ENCODE measurements around the gene GJD2. TPM values are rescaled to one million over a fixed set of nuclear protein-coding genes. Genes with fewer than 3 reads are reported as not detected.

Gene GJD2
- total and polyA plus RNA-seq, 2 donors (not counting 1 experiment from before 2014, with no cell fraction given) = not detected

- ATAC-seq (ENCODE audit: low read depth) (no peak), DNase-seq (no peak)
- no peak for TF ChIP-seq CTCF (IDR thresholded peaks at IDR 0.05)
- TF ChIP-seq EZH2 (IDR thresholded peaks at IDR 0.05; ENCODE audit: borderline replicate concordance, insufficient read depth, low read depth, low read length, poor library complexity, severe bottlenecking) = no peak
- no peak overlapping the region for H3K4me2 ChIP-seq (replicated peaks; ENCODE audit: low read depth, low read length, poor library complexity, severe bottlenecking)
- ChIA-PET POLR2A (no interaction called here), CTCF (no interaction called here)
- H3K9ac ChIP-seq (ENCODE audit: low read length) = no peak overlapping the region
- H3K4me3 Mint-ChIP-seq = no peak overlapping the region
- WGBS (ENCODE audit: insufficient coverage) = 85% methylated on average over 4 of the region's 7 CpGs
- no peaks in the 10 kb centered on the region for H4K20me1 ChIP-seq (ENCODE audit: control insufficient read depth, insufficient read depth, low read length, poor library complexity, severe bottlenecking)
- no peak overlapping the region for H3K4me3 ChIP-seq (ENCODE audit: control extremely low read depth in 1 of 5, extremely low read depth in 1 of 5, insufficient read depth in 1 of 5, low read depth in 2 of 5, low read length in 4 of 5)
- H3K4me1 ChIP-seq (ENCODE audit: control insufficient read depth in 2 of 2, insufficient read depth in 2 of 2, low read length in 2 of 2) = no peaks in the 10 kb centered on the region
- intact Hi-C loops (cut with micrococcal nuclease) = no loop called here
- H3K27ac ChIP-seq (ENCODE audit: low read length in 2 of 2) = no peak overlapping the region
- peaks cover 0 to 1% (median 0%) of the 10 kb centered on the region in 3 donors for H3K9me3 ChIP-seq (ENCODE audit: control extremely low read depth in 1 of 3, control insufficient read depth in 2 of 3, insufficient read depth in 1 of 3, low read length in 2 of 3)
- no peaks in the 10 kb centered on the region for H3K36me3 ChIP-seq (replicated peaks in 1 of 2; ENCODE audit: control extremely low read depth in 1 of 2, control insufficient read depth in 1 of 2, extremely low read depth in 1 of 2, insufficient read depth in 2 of 2, low read length in 1 of 2)
- no peaks in the 10 kb centered on the region for H3K79me2 ChIP-seq (ENCODE audit: control insufficient read depth, insufficient read depth, low read length)
- H3K4me1 Mint-ChIP-seq = no peaks in the 10 kb centered on the region
- peaks cover 62% of the 10 kb centered on the region for H3K27me3 Mint-ChIP-seq
- H3K9me3 Mint-ChIP-seq (ENCODE audit: insufficient read depth) = no peaks in the 10 kb centered on the region
- H3K27me3 ChIP-seq (replicated peaks in 1 of 4; ENCODE audit: control extremely low read depth in 1 of 4, control insufficient read depth in 3 of 4, insufficient read depth in 4 of 4, low read length in 3 of 4) = peaks cover 0 to 16% (median 6%) of the 10 kb centered on the region in 4 experiments
- no peak overlapping the region for H2AFZ ChIP-seq (ENCODE audit: insufficient read depth, low read depth, low read length, poor library complexity, severe bottlenecking)
- H3K27ac Mint-ChIP-seq = no peak overlapping the region
Observed at GRCh38 chr15:34789326-34789725, 34.5 kb upstream of the GJD2 start.

DNA sequence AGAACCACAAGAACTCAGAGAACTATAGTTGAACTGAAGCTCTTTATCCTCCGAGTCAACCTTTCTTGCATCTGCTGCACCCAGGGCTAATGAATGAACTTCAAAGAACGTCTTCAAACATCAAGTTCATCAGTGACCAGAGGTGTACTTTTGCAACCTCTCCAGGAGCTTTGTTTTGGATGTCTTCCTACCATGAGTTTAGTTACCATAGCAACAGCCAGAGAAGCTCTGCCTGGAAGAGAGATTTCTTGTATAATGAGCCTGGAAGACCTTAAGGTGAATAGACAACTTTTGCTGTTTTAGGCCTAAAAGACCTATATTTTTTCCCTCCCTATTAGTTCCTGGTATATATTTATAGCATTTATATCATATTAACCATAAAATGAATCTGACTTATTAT lies 31.4 kb upstream of the GJD2 start:
- H3K27me3 Mint-ChIP-seq = peaks cover 45% of the 10 kb centered on the region
- POLR2A ChIA-PET = no interaction called here
- H3K9me3 ChIP-seq (ENCODE audit: control extremely low read depth in 1 of 3, control insufficient read depth in 2 of 3, insufficient read depth in 1 of 3, low read length in 2 of 3) = peaks cover 0 to 1% (median 0%) of the 10 kb centered on the region in 3 donors
- no peak for TF ChIP-seq EZH2 (IDR thresholded peaks at IDR 0.05; ENCODE audit: borderline replicate concordance, insufficient read depth, low read depth, low read length, poor library complexity, severe bottlenecking)
- no peak for TF ChIP-seq CTCF (IDR thresholded peaks at IDR 0.05)
- no peaks in the 10 kb centered on the region for H3K36me3 ChIP-seq (replicated peaks in 1 of 2; ENCODE audit: control extremely low read depth in 1 of 2, control insufficient read depth in 1 of 2, extremely low read depth in 1 of 2, insufficient read depth in 2 of 2, low read length in 1 of 2)
- no peak overlapping the region for H3K9ac ChIP-seq (ENCODE audit: low read length)
- no peaks in the 10 kb centered on the region for H3K4me1 ChIP-seq (ENCODE audit: control insufficient read depth in 2 of 2, insufficient read depth in 2 of 2, low read length in 2 of 2)
- intact Hi-C loops (cut with micrococcal nuclease) = no loop called here
- H2AFZ ChIP-seq (ENCODE audit: insufficient read depth, low read depth, low read length, poor library complexity, severe bottlenecking) = no peak overlapping the region
- CTCF ChIA-PET = no interaction called here
- no peaks in the 10 kb centered on the region for H3K79me2 ChIP-seq (ENCODE audit: control insufficient read depth, insufficient read depth, low read length)
- peaks cover 5% of the 10 kb centered on the region for H3K9me3 Mint-ChIP-seq (ENCODE audit: insufficient read depth)
- ATAC-seq (ENCODE audit: low read depth) = no peak
- DNase-seq = no peak
- no peak overlapping the region for H3K27ac Mint-ChIP-seq
- H3K27ac ChIP-seq (ENCODE audit: low read length in 2 of 2) = no peak overlapping the region
- H3K27me3 ChIP-seq (replicated peaks in 1 of 4; ENCODE audit: control extremely low read depth in 1 of 4, control insufficient read depth in 3 of 4, insufficient read depth in 4 of 4, low read length in 3 of 4) = peaks cover 0 to 8% (median 4%) of the 10 kb centered on the region in 4 experiments
- no peak overlapping the region for H3K4me2 ChIP-seq (replicated peaks; ENCODE audit: low read depth, low read length, poor library complexity, severe bottlenecking)
- no peak overlapping the region for H3K4me3 Mint-ChIP-seq
- WGBS (ENCODE audit: insufficient coverage) = 86% methylated on average over 2 of the region's 2 CpGs
- H3K4me3 ChIP-seq (ENCODE audit: control extremely low read depth in 1 of 5, extremely low read depth in 1 of 5, insufficient read depth in 1 of 5, low read depth in 2 of 5, low read length in 4 of 5) = no peak overlapping the region
- H4K20me1 ChIP-seq (ENCODE audit: control insufficient read depth, insufficient read depth, low read length, poor library complexity, severe bottlenecking) = no peaks in the 10 kb centered on the region
- H3K4me1 Mint-ChIP-seq = no peaks in the 10 kb centered on the region
